Tibial artery (tissue), 4 donors: Measurements from ENCODE around the gene CMTM3.
"Not testable (repeated sequence)": the region's sequence is repeated elsewhere in the genome, so short reads cannot be mapped to it uniquely, and the experiment has no call there.

ENCODE experiments used
- DNase-seq, 2 donors: peaks; one replicate each; pipeline ENCODE4 v3.0.0-alpha.2; 2019
- H3K27ac ChIP-seq, 2 donors: fragments of 200-600 bp; sonication (generic) in 1 of 2; 1 replicate in 1 of 2; 2 replicates in 1 of 2; pipeline ENCODE4 v1.5.1; 2018 to 2019; ENCODE audit warnings: mild to moderate bottlenecking in 1 of 2
- H3K27me3 ChIP-seq, 2 donors: fragments of 200-600 bp; sonication (generic) in 1 of 2; one replicate each; pipeline versions ENCODE4 v1.5.1 to v1.6.0; 2016 to 2019
- H3K36me3 ChIP-seq, 3 donors: fragments of 200-600 bp; sonication (generic) in 2 of 3; one replicate each; pipeline ENCODE4 v1.5.1; 2016 to 2019; ENCODE audit warnings: mild to moderate bottlenecking in 2 of 3
- H3K4me1 ChIP-seq, 4 donors: fragments of 200-600 bp; sonication (generic) in 2 of 4; 1 replicate in 3 of 4; 2 replicates in 1 of 4; pipeline ENCODE4 v1.5.1; 2016 to 2019
- H3K4me3 ChIP-seq, 2 donors: fragments of 200-600 bp; sonication (generic) in 1 of 2; 1 replicate in 1 of 2; 2 replicates in 1 of 2; pipeline ENCODE4 v1.5.1; 2018 to 2019; ENCODE audit warnings: mild to moderate bottlenecking in 2 of 2
- H3K9me3 ChIP-seq, 3 donors: fragments of 200-600 bp; sonication (generic) in 1 of 3; one replicate each; pipeline ENCODE4 v1.5.1; 2016 to 2019
- intact Hi-C: fragments of 100-400 bp; cut with DNase I; formaldehyde crosslinking; loops from one replicate; pipeline ENCODE4 v1.15.0; 2023; ENCODE audit warnings: low total_unique reads
- TF ChIP-seq, protein P1 (sequence below), 2 experiments: fragments of 200-600 bp in 1 of 2; fragments of 450-650 bp in 1 of 2; IDR thresholded peaks; one replicate each; pipeline ENCODE4 v1.5.1; 2017 to 2019; ENCODE audit warnings: antibody characterized with exemption in 2 of 2, mild to moderate bottlenecking in 1 of 2, moderate library complexity in 1 of 2

CMTM3 gene

GRCh38 chr16:66592814-66593213 is 11.7 kb upstream of the CMTM3 start:
- no peak overlapping the region for H3K4me3 ChIP-seq
- intact Hi-C loops: no loop called here
- no peaks in the 10 kb centered on the region for H3K9me3 ChIP-seq
- no peaks in the 10 kb centered on the region for H3K36me3 ChIP-seq
- H3K4me1 ChIP-seq: no peaks in the 10 kb centered on the region
- TF ChIP-seq, protein P1, sequence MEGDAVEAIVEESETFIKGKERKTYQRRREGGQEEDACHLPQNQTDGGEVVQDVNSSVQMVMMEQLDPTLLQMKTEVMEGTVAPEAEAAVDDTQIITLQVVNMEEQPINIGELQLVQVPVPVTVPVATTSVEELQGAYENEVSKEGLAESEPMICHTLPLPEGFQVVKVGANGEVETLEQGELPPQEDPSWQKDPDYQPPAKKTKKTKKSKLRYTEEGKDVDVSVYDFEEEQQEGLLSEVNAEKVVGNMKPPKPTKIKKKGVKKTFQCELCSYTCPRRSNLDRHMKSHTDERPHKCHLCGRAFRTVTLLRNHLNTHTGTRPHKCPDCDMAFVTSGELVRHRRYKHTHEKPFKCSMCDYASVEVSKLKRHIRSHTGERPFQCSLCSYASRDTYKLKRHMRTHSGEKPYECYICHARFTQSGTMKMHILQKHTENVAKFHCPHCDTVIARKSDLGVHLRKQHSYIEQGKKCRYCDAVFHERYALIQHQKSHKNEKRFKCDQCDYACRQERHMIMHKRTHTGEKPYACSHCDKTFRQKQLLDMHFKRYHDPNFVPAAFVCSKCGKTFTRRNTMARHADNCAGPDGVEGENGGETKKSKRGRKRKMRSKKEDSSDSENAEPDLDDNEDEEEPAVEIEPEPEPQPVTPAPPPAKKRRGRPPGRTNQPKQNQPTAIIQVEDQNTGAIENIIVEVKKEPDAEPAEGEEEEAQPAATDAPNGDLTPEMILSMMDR (IDR thresholded peaks at IDR 0.05): no peak
- no peaks in the 10 kb centered on the region for H3K27me3 ChIP-seq
- no peak overlapping the region for H3K27ac ChIP-seq
- DNase-seq: no peak

GRCh38 chr16:66594739-66595138 is 9.8 kb upstream of the CMTM3 start:
- Histone ChIP-seq H3K27me3 (no peaks in the 10 kb centered on the region), H3K4me3 (no peak overlapping the region), H3K27ac (no peak overlapping the region), H3K36me3 (no peaks in the 10 kb centered on the region), H3K9me3 (no peaks in the 10 kb centered on the region), H3K4me1 (no peaks in the 10 kb centered on the region)
- DNase-seq: no peak
- TF ChIP-seq, protein P1 (IDR thresholded peaks at IDR 0.05): no peak
- intact Hi-C loops: no loop called here

DNA sequence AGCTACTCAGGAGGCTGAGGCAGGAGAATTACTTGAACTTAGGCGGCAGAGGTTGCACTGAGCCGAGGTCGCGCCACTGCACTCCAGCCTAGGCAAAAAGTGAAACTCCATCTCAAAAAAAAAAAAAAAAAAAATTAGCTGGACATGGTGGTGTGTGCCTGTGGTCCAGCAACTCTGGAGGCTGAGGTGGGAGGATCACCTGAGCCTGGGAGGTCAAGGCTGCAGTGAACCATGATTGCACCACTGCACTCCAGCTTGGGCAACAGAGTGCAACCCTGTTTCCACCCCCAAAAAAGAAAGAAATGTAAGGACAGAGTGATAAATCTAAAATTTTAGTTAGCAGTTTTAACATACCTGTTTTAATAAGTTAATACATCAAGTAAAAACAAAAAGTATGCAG is 7.9 kb upstream of the CMTM3 start:
- H3K36me3 ChIP-seq, H3K27me3 ChIP-seq, H3K4me3 ChIP-seq, intact Hi-C loops, H3K9me3 ChIP-seq, H3K27ac ChIP-seq, H3K4me1 ChIP-seq, DNase-seq: not testable (repeated sequence)

DNA sequence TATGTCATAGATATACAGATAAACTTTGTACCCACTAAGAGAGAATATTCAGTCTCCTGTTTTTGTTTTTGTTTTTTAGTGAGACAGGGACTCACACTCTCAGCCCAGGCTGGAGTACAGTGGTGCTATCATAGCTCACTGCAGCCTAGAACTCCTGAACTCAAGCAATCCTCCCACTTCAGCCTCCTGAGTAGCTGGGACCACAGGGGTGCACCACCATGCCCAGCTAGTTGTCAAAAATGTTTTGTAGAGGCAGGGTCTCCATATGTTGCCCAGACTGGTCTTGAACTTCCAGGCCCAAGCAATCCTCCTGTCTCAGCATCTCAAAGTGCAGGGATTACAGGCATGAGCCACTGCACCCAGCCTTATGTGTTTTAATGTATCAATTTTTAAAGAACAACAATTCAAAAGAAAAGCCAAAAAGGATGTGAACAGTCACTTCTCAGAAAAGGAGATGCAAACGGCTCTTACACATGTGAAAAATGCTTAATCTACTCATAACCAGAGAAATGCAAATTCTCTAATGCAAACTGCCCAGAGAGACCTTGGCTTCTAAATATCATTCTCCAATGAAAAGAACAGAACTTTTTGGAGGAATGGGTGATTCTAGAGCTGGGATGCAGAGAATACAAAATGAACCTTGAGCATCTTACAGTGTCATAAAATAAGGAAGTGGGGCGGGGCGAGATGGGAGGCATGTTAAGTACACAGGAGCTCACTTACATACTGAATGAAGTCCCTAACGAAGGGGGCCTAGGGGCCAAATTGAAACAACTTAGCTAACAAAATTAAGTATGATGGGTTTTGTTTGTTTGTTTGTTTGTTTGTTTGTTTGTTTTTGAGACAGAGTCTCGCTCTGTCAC is 7.3 kb upstream of the CMTM3 start:
- no peak for DNase-seq
- Histone ChIP-seq H3K9me3 (no peaks in the 10 kb centered on the region), H3K36me3 (no peaks in the 10 kb centered on the region), H3K27ac (no peak overlapping the region), H3K4me1 (no peaks in the 10 kb centered on the region), H3K27me3 (no peaks in the 10 kb centered on the region), H3K4me3 (no peak overlapping the region)
- intact Hi-C loops: no loop called here
- TF ChIP-seq, protein P1 (IDR thresholded peaks at IDR 0.05): no peak

GRCh38 chr16:66598111-66598510 is 6.4 kb upstream of the CMTM3 start:
- no peaks in the 10 kb centered on the region for H3K4me1 ChIP-seq
- no peaks in the 10 kb centered on the region for H3K9me3 ChIP-seq
- TF ChIP-seq, protein P1 (IDR thresholded peaks at IDR 0.05): no peak
- no peak overlapping the region for H3K27ac ChIP-seq
- H3K4me3 ChIP-seq: no peak overlapping the region
- intact Hi-C loops: no loop called here
- H3K27me3 ChIP-seq: peaks cover 0 to 2% of the 10 kb centered on the region in 2 donors
- H3K36me3 ChIP-seq: no peaks in the 10 kb centered on the region
- DNase-seq: no peak

GRCh38 chr16:66599726-66600125 is 4.8 kb upstream of the CMTM3 start:
- TF ChIP-seq, protein P1 (IDR thresholded peaks at IDR 0.05): no peak
- H3K27ac ChIP-seq: no peak overlapping the region
- no peaks in the 10 kb centered on the region for H3K36me3 ChIP-seq
- intact Hi-C loops: loop anchor here (5.0 to 10.0 kb wide), 2 partner anchors 125 to 192 kb away; no protein-coding TSS in a partner anchor
- H3K27me3 ChIP-seq: peaks cover 0 to 10% of the 10 kb centered on the region in 2 donors
- H3K4me3 ChIP-seq: no peak overlapping the region
- H3K9me3 ChIP-seq: no peaks in the 10 kb centered on the region
- H3K4me1 ChIP-seq: peaks cover 0 to 12% (median 7%) of the 10 kb centered on the region in 4 donors
- DNase-seq: no peak
